Suprapubic skin (tissue), 3 donors: ENCODE data around the gene FANCE.

Experiments
- CTCF ChIP-seq, 2 donors: fragments of 200-600 bp in 1 of 2; fragments of 450-650 bp in 1 of 2; sonication (generic) in 1 of 2; IDR thresholded peaks; one replicate each; pipeline ENCODE4 v1.5.1; 2016 to 2019; ENCODE audit warnings: antibody characterized with exemption in 2 of 2, mild to moderate bottlenecking in 1 of 2, moderate library complexity in 1 of 2
- POLR2A ChIP-seq, 2 donors: fragments of 450-650 bp; IDR thresholded peaks; one replicate each; pipeline ENCODE4 v1.6.1; 2017; ENCODE audit warnings: antibody characterized with exemption in 2 of 2, mild to moderate bottlenecking in 2 of 2, moderate library complexity in 2 of 2

GRCh38 chr6:35461270-35461669, 9.1 kb downstream of the FANCE start:
- no peak for TF ChIP-seq CTCF (IDR thresholded peaks at IDR 0.05)
- no peak for TF ChIP-seq POLR2A (IDR thresholded peaks at IDR 0.05)
